HG03025 (cell line): ENCODE measurements around the gene PRKAG3.

ENCODE experiments used
- ATAC-seq: cut with Tn5 transposase; IDR thresholded peaks from one replicate; pipeline ENCODE4 v1.9.1; 2021; ENCODE audit warnings: mild to moderate bottlenecking, moderate library complexity; ENCODE audit not compliant: unreplicated experiment, low FRiP score

The PRKAG3 gene

DNA sequence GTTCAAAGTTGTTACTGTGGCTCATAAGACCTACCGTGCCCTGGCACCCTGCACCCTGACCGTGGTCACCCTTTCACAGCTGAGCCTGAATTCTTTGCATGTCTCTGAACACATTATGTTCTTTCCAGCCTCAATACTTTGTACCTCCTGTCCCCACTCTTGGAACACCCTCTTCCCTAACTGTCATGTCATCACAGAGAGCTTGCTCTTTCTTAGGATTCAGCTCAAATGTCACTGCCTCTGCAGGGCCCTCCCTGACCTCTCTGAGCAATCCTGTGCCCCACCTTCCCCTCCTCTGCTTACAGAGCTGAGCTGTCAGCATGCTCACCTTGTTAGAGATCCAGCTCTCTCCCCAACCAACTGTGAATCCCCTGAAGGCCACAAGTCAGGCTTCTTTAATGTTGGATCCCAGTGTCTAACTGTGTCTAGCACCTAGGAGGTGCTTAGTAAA, 15.0 kb downstream of the PRKAG3 start:
- no peak for ATAC-seq

- no peak for ATAC-seq
These were observed 16.0 kb downstream of the PRKAG3 start for GRCh38 chr2:218815649-218816048.

DNA sequence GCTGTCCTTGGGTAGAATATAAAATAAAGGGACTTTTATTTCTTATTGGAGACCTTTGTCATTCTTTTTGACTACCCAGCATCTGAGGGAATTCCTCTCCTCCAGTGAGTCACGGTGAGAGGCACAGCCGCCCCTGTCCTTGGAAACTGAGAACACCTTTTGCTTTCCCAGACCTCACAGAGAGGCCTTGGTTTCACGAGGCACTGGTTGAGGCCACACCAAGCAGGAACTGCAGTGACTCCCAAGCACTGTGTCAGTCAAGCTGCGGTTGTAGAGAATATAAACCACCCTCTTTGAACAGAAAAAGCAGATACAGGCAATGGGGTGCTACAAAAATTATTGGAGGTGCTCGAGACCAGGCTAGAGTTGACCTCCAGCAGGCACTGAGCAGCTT, 16.4 kb downstream of the PRKAG3 start:
- no peak for ATAC-seq

- ATAC-seq = no peak
These were observed 16.9 kb downstream of the PRKAG3 start for GRCh38 chr2:218814540-218815243.

- ATAC-seq = no peak
These were observed 17.7 kb downstream of the PRKAG3 start for GRCh38 chr2:218813771-218814460.

DNA sequence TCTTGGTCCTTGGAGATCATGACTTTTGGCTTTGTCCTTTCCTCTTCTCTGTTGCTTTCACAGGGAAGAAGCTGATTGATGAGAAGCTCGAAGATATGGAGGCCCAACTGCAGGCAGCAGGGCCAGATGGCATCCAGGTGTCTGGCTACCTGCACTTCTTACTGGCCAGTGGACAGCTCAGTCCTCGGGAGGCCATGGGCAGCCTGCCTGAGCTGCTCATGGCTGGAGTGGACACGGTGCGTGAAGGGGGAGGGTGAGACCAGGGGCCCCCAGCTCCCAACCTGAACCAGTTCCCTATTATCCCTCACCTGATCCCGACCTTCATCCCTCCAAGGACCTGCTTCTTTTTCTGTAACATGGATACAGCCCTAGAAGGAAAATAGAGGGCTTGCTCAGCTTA, 18.7 kb downstream of the PRKAG3 start:
- ATAC-seq = no peak

- ATAC-seq = no peak
These were observed 19.3 kb downstream of the PRKAG3 start for GRCh38 chr2:218812096-218812815.

- ATAC-seq = no peak
These were observed 20.2 kb downstream of the PRKAG3 start for GRCh38 chr2:218811382-218811781.

DNA sequence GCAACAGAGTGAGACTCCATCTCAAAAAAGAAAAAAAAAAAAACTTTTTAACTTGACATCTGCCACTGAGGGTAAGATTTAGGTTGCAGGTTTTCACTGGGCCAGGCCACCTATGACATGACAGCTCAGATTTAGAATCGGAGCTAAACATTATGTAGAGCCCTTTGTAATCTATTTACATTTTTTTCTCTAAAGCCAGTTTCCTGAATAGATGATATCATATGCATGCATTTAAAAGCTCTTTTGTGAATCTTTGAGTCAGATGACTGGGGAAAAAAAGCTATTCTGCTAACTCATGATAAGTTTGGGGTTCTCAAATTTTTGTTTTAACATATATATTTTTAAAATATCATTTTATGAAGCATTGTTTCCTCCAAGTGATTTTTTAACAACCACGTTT, 21.3 kb downstream of the PRKAG3 start:
- no peak for ATAC-seq

DNA sequence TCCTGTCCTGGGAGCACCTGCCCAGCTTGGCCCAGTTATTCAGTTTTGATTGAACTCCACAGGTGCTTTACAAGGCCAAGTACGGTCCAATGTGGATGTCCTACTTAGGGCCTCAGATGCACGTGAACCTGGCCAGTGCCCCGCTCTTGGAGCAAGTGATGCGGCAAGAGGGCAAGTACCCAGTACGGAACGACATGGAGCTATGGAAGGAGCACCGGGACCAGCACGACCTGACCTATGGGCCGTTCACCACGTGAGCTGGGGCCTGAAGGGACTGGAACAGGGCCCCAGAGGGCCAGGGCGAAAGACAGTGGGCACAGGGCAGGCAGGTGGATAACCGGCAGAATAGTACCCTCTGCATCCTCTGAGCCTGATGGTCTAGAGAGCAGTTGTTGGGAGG, 22.1 kb downstream of the PRKAG3 start:
- no peak for ATAC-seq

GRCh38 chr2:218807626-218808025, 24.0 kb downstream of the PRKAG3 start:
- ATAC-seq = no peak

GRCh38 chr2:218806346-218806978, 25.1 kb downstream of the PRKAG3 start:
- no peak for ATAC-seq

- ATAC-seq = no peak
These were observed 26.0 kb downstream of the PRKAG3 start for GRCh38 chr2:218805627-218806026.

- ATAC-seq = no peak
These were observed 26.8 kb downstream of the PRKAG3 start for GRCh38 chr2:218804817-218805216.

DNA sequence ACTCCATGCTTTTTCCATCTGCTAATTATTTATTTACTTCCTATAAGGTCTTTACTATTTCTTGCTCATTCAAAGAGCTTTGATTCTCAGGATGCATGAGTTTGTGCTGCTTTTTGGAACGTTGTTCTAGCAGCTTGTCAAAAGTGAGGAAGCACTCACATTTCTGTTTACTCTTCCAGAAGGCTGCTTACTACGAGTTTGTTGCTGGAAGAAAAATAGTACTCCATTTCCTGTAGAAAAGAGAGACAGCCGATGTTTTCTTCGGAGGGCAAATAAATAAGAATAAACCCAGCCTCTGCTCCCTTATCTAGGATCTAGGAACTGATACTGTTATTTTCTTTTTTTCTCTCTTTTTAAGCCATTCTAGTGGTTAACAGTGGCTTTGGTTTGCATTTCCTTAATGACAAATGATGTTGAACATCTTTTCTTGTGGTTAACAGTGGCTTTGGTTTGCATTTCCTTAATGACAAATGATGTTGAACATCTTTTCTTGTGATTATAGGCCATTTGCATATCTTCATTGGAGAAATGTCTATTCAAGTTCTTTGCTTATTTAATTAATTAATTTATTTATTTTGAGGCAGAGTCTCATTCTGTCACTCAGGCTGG, 29.1 kb downstream of the PRKAG3 start:
- no peak for ATAC-seq

DNA sequence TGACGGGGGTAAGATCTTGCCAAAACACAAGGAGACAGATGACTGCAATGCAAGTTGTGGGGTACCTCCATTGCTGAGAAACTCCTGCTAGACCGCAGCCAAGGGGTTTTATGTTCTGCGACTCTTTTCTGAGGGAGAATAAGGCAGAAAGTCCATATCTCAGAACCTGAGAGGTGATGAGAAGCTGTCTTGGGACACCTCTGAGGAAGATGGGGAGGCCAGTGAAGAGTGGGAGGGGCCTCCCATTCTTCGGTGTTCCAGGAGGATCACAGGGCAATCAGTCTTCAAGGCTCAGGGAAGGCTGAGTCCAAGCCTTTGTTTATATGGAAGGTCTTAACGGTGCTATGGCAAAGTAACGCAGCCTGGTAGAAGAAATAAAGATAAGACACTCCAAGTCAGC, 31.6 kb downstream of the PRKAG3 start:
- ATAC-seq = no peak

DNA sequence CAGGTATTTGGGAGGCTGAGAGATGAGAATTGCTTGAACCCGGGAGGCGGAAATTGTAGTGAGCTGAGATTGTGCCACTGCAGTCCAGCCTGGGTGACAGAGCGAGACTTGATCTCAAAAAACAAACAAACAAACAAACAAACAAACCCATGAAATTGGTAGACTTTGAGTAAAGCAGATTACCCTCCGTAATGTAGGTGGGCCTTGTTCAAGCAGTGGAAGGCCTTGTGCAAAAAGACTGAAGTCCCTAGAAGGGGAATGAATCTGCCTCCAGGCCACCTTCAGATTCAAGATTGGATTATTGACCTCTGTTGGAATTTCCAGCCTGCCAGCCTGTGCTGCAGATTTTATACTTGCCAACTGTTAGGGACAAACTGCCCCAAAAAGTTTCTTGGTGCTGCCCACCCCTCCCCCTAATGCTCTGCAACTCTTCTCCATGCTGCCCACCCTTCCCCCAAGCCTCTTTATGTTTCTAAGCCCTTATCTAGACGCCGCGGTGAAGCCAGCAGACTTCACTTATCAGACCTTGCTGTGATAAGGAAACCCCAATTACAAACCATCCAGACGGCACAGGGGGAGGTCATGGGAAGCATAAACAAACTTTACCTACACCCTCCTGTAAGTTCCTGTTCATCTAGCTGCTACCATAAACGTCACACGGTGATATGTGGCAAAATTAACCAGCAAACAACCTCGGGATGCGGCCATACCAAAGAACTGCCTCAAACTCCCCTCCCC, 32.7 kb downstream of the PRKAG3 start:
- no peak for ATAC-seq

GRCh38 chr2:218796691-218797090, 34.9 kb downstream of the PRKAG3 start:
- ATAC-seq = no peak

- ATAC-seq = no peak
These were observed 39.2 kb downstream of the PRKAG3 start for GRCh38 chr2:218792433-218792832.
